Fibroblast of the conjunctiva (primary cell): Measurements from ENCODE around the gene UBE3A.
"Not testable (repeated sequence)": the region's sequence is repeated elsewhere in the genome, so short reads cannot be mapped to it uniquely, and the experiment has no call there.

Experiments
- DNase-seq: peaks from one replicate; pipeline ENCODE4 v3.0.0-alpha.2; 2010; ENCODE audit warnings: low read depth

The UBE3A gene

DNA sequence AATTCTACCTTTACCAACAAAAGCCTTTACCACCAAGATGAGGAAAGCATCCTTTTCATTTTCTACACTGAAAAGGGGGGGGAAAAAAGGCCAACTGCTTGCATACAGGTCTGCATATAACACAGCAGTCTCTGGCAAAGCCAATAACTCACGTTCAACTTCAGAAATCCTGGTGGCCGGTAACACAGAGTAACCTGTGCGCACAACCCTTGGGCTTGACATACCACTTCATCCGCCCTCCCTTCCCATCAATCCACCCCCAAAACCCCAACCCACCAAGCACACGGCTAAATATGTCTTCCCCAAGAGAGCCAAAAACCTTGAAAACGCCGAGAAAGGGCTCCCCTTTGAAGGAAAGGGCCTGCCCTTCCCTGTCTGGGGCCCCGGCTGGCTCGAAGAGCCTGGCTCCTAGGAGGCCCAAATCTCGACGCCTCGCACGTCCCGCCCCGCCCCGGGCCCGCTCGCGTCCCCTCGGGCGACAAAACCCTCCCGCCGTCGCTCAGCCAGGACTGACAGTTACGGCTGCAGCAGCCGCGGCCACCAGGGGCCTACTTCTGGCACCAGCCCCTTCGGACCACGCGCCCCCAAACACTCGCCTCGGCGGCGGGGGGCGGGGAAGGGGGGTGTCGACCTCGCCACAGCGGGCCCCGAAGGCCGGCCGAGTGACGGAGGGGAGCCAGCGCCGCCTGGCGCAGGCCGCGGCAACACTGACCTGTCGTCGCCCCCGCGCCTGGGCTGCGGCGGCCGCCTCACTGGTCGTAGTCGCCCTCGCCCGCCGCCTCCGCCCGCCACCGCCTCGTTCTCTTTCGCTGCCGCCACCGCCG lies 835 bp downstream of the UBE3A start:
- no peak for DNase-seq

DNA sequence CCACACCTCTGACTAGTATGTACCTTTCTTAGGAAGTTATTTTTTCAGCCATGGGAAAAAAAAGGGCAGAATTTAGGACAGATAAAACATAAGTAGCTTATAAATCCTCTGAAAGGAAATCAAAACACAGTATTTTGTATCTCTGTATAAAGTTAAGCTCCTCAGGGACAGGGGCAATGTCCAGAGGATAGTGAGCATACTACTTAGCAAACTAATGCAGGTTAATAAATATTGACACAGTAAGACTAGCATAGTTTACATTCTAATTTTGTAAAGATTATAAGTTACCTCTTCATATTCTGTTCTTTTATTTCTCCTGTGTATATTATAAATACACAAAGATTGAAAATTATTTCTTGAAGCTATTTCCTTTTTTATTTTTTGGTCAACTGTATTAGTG lies 2.1 kb downstream of the UBE3A start:
- DNase-seq = no peak

DNA sequence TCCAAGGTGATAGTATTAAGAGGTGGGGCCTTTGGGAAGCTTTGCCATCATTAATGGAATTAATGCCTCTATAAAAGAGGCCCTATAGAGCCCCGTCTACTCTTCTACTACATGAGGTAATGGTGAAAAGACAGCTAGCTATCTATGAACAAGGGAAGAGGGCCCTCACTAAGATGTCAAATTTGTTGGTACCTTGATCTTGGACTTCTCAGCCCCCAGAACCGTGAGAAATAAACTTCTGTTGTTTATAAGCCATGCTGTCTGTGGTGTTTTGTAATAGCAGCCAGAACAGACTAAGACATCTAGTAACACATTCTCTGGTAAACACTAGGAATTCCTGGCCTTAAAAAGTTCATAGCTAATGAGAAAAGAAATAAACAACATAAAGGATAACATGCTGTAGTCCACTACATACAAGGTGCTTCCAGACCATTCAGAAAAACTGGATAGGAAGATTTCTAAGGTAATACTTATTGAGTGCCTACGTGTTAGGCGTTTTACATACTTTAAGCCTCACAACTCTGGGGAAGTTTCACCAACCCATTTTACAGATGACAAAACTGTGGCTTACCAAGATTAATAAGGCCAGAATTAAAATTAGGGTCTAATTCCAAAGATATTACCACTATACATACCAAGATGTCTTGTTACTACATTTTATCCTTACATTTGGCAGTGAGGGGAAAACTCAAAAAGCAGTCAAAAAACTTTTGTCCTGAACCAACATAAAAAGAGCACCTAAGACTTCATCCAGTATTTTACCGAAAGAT lies 3.2 kb downstream of the UBE3A start:
- DNase-seq = no peak

DNA sequence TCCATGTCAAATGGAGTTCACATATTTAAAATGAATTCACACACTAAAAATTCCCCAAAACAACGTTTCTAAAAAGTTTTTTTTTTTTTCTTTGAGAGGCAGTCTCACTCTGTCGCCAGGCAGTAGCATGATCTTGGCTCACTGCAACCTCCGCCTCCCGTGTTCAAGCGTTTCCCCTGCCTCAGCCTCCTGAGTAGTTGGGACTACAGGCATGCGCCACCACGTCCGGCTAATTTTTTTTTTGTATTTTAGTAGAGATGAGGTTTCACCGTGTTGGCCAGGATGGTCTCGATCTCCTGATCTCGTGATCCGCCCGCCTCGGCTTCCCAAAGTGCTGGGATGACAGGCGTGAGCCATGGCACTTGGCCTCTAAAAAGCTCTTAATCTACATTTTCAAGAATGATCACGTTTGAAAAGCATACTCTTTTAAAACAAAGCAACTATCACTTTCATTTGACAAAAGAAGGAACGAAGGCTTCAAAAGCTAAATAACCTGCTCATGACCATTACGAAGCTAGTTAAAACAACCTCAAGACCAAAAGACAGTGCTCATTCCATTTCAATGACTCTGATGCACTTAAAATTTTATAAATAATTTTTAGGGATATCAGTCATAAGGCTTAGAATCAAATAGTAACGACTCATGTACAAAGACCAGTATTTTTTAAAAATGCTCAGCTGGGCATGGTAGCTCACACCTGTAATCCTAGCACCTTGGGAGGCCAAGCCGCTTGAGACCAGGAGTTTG lies 5.5 kb downstream of the UBE3A start:
- no peak for DNase-seq

DNA sequence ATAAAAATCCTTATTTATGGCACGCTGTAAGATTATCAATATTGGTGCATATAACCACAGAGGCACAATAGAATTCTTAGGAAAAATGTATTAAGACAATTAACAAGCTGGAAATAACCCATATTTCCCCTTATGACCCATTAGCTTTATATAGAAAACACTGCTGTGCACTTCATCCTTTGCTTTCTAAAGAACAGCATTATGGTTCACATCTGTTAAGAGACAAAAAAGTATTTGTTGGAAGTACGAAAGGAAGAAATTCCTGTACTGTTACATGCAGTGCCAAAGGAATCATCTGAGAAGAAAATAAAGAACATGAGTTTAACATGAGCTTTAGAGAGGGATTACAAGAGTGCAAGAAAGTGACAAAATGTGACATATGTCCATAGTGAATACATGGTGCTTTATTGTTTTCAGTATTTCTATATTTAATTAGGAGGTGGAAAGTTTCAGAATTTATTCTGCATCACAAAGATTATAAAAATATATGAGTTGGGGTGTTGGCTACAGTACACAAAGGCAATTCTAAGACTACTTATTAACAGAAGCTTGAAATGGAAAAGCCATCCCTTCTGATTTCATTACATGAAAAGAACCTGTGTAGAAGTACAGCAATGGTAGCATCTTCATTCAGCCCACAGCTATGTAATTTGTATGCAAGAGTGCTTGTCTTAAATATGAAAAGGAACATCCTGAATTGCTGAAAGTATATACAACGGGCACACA lies 6.8 kb downstream of the UBE3A start:
- no peak for DNase-seq

DNA sequence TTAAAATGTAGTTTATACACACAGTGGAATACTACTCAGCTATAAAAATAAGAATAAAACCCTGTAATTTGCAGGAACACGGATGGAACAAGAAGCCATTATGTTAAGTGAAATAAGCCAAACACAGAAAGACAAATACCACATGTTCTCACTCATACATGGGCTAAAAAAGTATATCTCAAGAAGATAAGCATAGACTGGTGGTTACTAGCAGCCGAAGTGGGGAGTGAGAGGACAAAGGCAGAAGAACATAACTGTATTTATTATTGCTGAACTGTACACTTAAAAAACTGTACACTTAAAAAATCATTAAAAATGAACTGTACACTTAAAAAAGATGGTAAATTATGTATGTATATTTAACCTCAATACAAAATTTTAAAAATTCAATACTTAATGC lies 11.0 kb downstream of the UBE3A start:
- no peak for DNase-seq

DNA sequence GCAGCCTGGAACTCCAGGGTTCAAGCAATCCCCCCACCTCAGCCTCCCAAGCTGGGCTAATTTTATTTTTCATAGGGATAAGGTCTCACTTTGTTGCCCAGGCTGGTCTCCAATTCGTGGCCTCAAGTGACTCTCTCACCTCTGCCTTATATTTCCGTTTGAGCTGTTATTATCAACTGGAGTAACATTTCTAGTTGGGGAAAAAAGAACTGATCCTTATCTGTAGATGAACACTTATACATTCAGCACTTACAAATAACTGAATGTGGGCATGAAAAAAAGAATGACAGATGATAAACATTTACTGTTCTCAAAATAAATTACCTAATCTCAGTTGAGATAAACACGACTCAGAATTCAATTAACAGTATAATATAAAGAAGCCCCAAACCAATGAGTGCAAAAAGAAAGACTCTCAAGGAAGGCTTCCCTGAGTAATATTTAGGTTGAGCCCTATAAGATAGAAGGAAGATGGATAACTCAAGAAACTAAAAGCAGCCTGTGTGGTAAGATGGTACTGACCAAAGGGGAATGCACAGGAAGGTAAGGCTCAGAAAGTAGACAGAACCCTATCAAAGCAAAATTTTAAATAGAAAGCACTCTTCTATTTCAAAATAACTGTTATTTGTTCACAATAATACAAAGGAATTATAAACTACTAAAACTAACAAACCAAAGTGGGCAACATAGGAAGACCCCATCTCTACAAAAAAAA lies 11.8 kb downstream of the UBE3A start:
- no peak for DNase-seq

DNA sequence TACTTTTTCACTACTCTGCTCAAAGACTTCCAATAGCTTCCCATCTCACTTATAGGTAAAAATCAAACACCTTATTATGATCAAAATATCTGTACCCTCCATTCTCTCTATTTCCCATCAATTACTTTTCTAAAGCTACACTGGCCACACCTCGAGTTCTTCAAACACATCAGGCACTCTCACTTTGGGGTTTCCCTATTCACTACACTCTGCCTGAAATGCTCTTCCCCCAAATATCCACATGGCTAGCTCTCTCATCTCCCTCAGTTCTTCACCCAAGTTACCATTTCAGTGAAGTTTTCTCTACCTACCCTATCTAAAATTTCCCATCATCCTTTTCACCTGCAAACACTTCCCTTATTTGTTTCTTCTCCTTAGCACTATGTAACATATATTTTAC lies 14.8 kb downstream of the UBE3A start:
- DNase-seq = no peak

DNA sequence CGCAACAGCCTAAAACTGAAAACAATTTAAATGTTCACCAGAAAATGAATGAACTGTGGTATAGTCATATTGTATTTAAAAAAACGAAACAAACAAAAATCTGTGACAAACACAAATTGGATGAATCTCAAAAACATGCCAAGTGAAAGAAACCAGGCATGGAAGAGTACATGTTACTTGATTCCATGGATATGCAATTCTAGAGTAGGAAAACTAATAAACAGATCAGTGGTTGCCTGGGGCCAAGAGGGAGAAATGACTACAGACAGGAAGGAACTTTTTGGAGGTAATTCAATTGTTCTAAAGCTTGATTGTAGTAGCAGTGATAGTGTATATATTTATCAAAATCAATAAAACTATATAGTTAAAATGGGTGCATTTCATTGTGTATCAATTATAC lies 16.8 kb downstream of the UBE3A start:
- DNase-seq = no peak

DNA sequence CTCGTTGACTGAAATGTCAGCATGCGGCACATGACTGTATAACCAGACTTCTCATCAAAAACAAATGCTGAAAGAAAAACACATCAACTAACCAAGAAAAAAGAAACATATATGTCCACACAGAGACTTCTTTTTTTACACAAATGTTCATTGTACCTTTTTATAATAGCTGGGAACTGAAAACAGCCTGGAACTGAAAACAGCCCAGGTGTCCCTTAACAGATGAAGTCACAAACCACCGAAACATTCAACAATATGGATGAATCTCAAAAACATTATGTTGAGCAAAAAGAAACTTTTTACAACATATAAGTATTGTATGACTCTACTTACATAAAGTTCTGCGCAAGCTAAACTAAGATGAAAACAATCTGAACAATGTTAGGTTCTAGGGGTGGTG lies 20.6 kb downstream of the UBE3A start:
- no peak for DNase-seq

DNA sequence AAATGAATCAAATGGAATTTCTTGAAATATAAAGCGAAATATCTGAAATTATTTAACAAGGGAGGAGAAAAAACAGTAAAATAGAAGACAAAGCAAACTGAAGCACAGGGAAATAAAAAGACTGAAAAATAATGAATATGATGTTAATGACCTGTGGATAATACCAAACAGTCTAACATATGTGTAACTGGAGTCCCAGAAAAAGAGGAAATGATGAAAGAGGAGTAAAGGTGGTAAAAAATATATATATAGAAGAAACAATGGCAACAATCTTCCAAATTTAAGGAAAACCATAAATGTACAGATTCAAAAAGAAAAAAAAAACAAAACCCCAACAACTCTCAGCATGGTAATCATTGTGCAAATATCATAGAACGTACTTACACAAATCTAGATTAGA lies 21.2 kb downstream of the UBE3A start:
- no peak for DNase-seq

DNA sequence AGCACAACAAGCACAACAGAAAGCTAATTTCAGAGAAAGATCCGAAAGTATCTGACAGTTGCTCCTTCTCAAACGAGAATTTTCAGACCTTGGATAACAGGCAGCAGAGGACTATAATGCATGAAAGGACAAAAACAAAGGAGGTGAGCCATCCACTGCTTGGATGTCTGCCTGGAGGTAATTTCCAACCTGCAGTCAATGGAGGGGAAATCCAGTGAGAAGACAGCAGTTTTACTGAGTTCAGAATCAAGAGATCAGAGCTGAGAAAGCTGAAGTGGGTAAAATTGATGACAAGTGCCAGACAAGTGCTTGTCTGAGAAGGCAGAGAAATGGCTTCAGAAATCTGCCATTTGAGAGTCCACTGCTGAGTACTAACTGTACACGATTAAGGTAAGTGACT lies 22.1 kb downstream of the UBE3A start:
- DNase-seq = no peak

DNA sequence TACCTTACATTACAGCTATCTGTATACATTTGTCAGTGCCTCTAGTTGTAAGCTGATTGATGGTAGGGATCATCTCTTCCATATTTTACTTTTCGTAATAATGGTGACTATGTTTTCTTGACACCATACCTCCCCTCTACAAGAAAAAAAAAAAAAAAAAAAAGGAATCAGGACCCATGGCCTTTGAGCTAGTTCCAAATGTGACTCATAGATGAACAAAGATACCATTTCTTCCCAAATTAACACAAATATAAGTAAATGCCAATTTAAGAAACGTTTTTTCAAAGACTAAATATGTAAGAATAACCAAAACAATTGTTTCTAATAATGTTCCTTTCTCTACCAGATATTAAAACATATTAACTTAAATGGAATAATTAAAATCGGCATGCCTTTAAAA lies 23.1 kb downstream of the UBE3A start:
- no peak for DNase-seq

DNA sequence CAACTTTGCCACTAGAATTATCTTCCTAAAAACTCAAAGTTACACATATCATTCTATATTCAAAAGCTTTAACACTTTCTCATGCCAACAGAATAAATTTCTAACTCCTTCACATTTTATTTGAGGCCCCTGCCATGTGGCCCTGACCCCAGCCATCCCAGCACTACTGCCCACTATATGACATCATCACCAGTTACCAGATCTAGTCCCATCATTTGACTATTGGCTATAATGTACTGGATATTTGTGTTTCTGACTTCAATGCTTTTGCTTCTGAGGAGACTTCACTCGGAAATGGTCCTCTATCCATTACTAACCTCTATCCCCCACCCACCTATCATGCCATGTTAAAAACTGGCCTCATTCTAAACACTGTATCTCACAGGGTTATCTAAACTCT lies 23.6 kb downstream of the UBE3A start:
- no peak for DNase-seq

DNA sequence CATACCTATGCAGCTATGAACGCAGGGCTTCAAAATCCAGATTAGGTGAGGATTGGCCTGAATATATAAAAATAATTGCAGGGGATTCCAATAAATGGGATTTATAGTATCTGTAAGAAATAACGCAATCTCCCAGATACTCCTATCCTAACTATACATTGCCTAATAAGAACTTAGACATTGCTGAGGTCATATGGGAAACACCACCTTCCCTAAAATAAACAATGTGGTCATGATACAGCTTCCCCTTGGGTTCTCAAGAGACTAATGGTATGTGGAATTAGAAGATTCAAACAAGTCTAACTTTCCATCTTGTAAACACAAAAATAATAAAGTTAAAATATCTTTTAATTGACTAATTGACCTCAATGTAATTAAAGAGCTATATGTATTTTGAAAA lies 28.2 kb downstream of the UBE3A start:
- DNase-seq = no peak

DNA sequence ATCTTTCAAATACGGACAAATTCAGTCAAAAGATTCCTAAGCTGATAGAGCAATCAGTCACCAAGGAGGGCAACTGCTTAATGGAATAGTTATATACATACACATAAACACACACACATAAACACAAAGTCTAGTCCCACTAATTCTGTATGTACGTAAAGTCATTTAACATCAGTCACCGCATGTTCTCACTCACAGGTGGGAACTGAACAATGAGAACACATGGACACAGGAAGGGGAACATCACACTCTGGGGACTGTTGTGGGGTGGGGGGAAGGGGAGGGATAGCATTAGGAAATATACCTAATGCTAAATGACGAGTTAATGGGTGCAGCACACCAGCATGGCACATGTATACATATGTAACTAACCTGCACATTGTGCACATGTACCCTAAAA lies 29.1 kb downstream of the UBE3A start:
- not testable (repeated sequence) for DNase-seq

DNA sequence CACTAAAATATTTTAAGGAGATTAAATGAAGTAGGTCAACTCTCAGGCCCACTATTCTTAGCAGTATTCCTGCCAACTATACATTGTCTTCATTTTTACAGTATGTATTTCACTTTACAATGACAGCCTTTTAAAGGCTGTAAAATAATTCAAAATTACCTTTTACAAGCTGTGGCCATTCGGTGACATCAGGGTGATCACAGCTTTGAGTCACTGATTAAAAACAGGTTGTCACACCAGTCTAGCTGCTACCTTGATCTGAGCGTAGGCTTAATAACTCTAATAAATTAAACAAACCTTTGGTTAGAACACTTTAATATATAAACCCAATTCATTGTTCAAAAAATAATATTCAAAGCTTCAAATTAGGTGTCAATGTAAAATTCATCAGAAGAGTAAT lies 29.9 kb downstream of the UBE3A start:
- DNase-seq = no peak

DNA sequence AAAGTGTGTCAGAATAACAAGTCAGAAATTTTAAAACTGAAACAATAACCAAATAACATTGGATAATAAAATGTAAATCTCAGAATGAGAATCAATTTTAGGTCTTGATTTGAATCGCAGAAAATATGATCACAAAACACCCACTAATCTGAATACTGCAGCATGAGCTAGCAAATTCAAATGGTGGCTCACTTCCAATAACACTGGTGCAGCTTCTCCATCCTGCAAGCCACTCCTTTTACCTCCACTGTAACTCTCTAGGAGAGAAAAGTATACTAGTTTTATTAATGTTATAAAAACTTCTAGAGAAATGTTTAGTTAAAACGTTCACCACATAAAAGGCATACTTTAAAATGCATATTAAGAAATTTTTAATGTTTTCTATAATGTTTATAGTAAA lies 30.4 kb downstream of the UBE3A start:
- no peak for DNase-seq

DNA sequence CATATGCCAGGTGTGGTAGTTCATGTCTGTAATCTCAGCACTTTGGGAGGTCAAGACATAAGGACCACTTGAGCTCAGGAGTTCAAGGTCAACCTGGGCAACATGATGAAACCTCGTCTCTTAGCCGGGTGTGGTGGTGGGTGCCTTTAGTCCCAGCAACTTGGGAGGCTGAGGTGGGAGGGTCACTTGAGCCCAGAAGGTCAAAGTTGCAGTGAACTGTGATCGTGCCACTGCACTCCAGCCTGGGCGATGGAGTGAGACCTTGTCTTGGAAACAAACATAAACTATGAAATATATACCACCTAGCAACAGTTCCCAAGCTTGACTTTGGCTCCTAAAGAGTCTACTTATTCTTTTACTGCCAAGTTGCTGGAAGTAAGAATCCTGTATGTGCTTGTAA lies 30.9 kb downstream of the UBE3A start:
- no peak for DNase-seq

DNA sequence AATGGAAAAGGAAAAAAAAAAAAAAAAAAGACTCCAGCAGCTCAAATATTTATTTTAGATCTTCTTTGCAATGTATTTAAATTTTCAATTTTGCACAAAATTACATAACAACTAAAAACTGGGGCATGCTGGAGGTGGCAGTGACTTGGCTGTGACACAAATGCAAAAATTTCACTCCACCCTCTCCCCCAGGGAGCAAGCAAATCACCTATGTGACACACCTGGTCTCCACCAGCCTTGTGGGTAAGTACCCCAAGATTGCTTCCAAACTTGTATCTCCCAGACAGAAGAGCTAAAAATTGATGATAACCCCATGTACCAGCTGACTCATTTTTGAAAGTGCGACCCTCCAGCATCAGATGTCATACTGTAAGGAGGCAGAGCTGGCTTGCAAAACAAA lies 32.0 kb downstream of the UBE3A start:
- DNase-seq = no peak

DNA sequence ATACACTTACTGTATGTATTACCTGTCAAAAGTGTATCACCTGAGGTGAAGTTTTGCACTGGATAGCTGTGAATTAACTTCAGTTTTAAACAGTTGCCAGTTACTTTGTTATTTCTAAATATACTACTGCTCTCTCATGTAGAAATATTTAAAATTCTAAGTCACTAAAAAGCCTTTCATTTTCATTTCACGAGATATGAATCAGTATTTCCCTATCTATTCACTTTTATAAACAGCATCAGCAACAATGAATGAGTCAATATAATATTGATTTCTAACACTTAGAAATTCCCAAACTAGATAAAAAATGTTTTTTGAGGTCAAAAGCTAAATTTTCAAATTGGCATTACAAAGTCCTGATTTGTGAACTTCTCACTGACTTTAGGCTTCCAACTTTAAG lies 32.6 kb downstream of the UBE3A start:
- DNase-seq = no peak

DNA sequence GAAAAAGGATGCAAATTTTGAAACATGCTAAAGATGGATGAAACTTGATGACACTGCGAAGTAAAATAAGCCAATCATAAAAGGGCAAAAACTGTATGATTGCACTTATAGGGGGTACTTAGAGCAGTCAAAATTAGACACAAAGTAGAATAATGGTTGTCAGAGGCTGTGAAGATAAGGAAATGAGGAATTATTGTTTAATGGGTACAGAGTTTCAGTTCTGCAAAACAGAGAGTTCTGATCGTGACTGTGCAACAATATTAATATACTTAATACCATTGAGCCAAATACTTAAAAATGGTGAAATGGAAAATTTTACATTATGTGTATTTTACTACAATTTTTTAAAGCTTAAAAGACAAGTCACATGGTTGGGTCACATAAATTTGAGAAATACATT lies 35.1 kb downstream of the UBE3A start:
- no peak for DNase-seq
